Calu3 (cell line): Measurements from ENCODE around the gene H6PD. TPM values are rescaled to one million over a fixed set of nuclear protein-coding genes. Genes with fewer than 3 reads are reported as not detected.

ENCODE experiments used
- BruUV-seq: library from RNA; stranded (reverse); fragments of 400-500 nt; replicated peaks from 2 replicates; lab custom pipeline; 2021; lab: Mats Ljungman, UMichigan
- CTCF ChIA-PET: fragments of 300-600 bp; sonication (Branson Sonifier 250); formaldehyde crosslinking; loops from one replicate; lab custom pipeline; 2022; ENCODE audit warnings: antibody characterized with exemption; lab: Charles Lee
- DNase-seq: peaks from one replicate; pipeline ENCODE4 v3.0.0; 2022
- H3K27ac Mint-ChIP-seq: one replicate; pipeline ENCODE4 v1.8.0; 2022; ENCODE audit warnings: mixed read lengths; ENCODE audit not compliant: unreplicated experiment
- H3K27me3 Mint-ChIP-seq: one replicate; pipeline ENCODE4 v1.8.0; 2022; ENCODE audit warnings: mixed read lengths; ENCODE audit not compliant: unreplicated experiment
- H3K36me3 Mint-ChIP-seq: one replicate; pipeline ENCODE4 v1.8.0; 2022; ENCODE audit warnings: mild to moderate bottlenecking, moderate library complexity, mixed read lengths; ENCODE audit not compliant: insufficient read depth, unreplicated experiment
- H3K4me1 Mint-ChIP-seq: one replicate; pipeline ENCODE4 v1.8.0; 2022; ENCODE audit warnings: mild to moderate bottlenecking, low read depth, mixed read lengths; ENCODE audit not compliant: unreplicated experiment
- H3K4me3 Mint-ChIP-seq: one replicate; pipeline ENCODE4 v1.8.0; 2022; ENCODE audit warnings: mild to moderate bottlenecking, low read depth, moderate library complexity, mixed read lengths; ENCODE audit not compliant: unreplicated experiment
- H3K9me3 Mint-ChIP-seq: one replicate; pipeline ENCODE4 v1.8.0; 2022; ENCODE audit warnings: low read depth, mixed read lengths; ENCODE audit not compliant: unreplicated experiment
- intact Hi-C: fragments of 100-400 bp; cut with micrococcal nuclease; formaldehyde crosslinking; loops from one replicate; pipeline ENCODE4 v1.10.0; 2022; ENCODE audit not compliant: unreplicated experiment
- total RNA-seq: library from RNA; stranded (reverse); gene quantifications from 2 replicates; pipeline ENCODE4 v1.2.3, GENCODE V29; 2022
- TF ChIP-seq, protein P1 (sequence below): fragments of 200-600 bp; IDR thresholded peaks from one replicate; pipeline ENCODE4 v1.8.0; 2022; ENCODE audit warnings: antibody characterized with exemption; ENCODE audit not compliant: unreplicated experiment

Gene H6PD
- total RNA-seq, 1 experiment from 2014 or later: 18.0 TPM

GRCh38 chr1:9198538-9199361 lies 35.8 kb upstream of the H6PD start:
- H3K27ac Mint-ChIP-seq: no peak overlapping the region
- intact Hi-C loops: no loop called here
- CTCF ChIA-PET: no interaction called here
- no peak for DNase-seq
- no peaks in the 10 kb centered on the region for H3K36me3 Mint-ChIP-seq
- no TSS peak for BruUV-seq
- peaks cover 28% of the 10 kb centered on the region for H3K4me1 Mint-ChIP-seq
- H3K4me3 Mint-ChIP-seq: no peak overlapping the region
- TF ChIP-seq, protein P1, sequence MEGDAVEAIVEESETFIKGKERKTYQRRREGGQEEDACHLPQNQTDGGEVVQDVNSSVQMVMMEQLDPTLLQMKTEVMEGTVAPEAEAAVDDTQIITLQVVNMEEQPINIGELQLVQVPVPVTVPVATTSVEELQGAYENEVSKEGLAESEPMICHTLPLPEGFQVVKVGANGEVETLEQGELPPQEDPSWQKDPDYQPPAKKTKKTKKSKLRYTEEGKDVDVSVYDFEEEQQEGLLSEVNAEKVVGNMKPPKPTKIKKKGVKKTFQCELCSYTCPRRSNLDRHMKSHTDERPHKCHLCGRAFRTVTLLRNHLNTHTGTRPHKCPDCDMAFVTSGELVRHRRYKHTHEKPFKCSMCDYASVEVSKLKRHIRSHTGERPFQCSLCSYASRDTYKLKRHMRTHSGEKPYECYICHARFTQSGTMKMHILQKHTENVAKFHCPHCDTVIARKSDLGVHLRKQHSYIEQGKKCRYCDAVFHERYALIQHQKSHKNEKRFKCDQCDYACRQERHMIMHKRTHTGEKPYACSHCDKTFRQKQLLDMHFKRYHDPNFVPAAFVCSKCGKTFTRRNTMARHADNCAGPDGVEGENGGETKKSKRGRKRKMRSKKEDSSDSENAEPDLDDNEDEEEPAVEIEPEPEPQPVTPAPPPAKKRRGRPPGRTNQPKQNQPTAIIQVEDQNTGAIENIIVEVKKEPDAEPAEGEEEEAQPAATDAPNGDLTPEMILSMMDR: no peak
- no peaks in the 10 kb centered on the region for H3K9me3 Mint-ChIP-seq
- peaks cover 72% of the 10 kb centered on the region for H3K27me3 Mint-ChIP-seq

DNA sequence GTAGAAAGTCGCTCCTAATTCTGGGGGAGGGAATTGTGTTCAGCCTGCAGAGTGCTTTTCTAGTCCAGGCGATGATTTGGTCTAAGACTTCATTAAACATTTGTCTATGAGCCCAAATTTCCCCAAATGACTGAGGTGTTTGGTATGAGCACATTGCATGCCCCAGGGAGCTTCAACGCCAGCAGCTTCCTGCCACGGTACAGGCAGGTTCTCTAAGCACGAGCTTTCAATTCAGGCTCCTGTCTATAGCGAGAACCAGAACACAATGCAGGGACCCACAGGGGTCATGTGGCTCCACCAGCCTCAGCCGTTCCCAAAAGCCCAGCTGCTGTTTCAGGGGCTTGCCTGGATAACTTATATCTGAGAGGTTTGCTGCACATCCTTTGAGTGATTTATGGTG lies 34.1 kb upstream of the H6PD start:
- DNase-seq: no peak
- intact Hi-C loops: loop anchor here (10.0 kb wide), 1 partner anchor 294 kb away; no protein-coding TSS in a partner anchor
- no peak overlapping the region for H3K27ac Mint-ChIP-seq
- no peaks in the 10 kb centered on the region for H3K36me3 Mint-ChIP-seq
- H3K27me3 Mint-ChIP-seq: peaks cover 84% of the 10 kb centered on the region
- no peak overlapping the region for H3K4me3 Mint-ChIP-seq
- no TSS peak for BruUV-seq
- TF ChIP-seq, protein P1: no peak
- H3K4me1 Mint-ChIP-seq: peaks cover 25% of the 10 kb centered on the region
- CTCF ChIA-PET: no interaction called here
- H3K9me3 Mint-ChIP-seq: no peaks in the 10 kb centered on the region

- no peak for DNase-seq
- Mint-ChIP-seq H3K27ac (no peak overlapping the region), H3K36me3 (no peaks in the 10 kb centered on the region), H3K9me3 (no peaks in the 10 kb centered on the region), H3K4me3 (peak overlapping the region; percentile 41), H3K27me3 (peaks cover 94% of the 10 kb centered on the region), H3K4me1 (peaks cover 18% of the 10 kb centered on the region)
- intact Hi-C loops: loop anchor here (10.0 kb wide), 1 partner anchor 293 kb away; no protein-coding TSS in a partner anchor
- BruUV-seq: no TSS peak
- TF ChIP-seq, protein P1: no peak
- CTCF ChIA-PET: interaction anchor here (0.6 to 1.8 kb wide), 5 partner anchors 75 to 1926 kb away, joined by 3 to 9 read pairs (median 3); no protein-coding TSS in a partner anchor
Observed at GRCh38 chr1:9201401-9202239, 33.0 kb upstream of the H6PD start.

GRCh38 chr1:9202240-9202870 lies 32.2 kb upstream of the H6PD start:
- peaks cover 94% of the 10 kb centered on the region for H3K27me3 Mint-ChIP-seq
- BruUV-seq: no TSS peak
- intact Hi-C loops: loop anchor here (10.0 kb wide), 1 partner anchor 292 kb away; no protein-coding TSS in a partner anchor
- DNase-seq: no peak
- no peaks in the 10 kb centered on the region for H3K9me3 Mint-ChIP-seq
- H3K27ac Mint-ChIP-seq: no peak overlapping the region
- CTCF ChIA-PET: interaction anchor here (0.6 to 1.8 kb wide), 6 partner anchors 76 to 1927 kb away, joined by 3 to 9 read pairs (median 4); no protein-coding TSS in a partner anchor
- no peaks in the 10 kb centered on the region for H3K36me3 Mint-ChIP-seq
- peak overlapping the region; percentile 41 for H3K4me3 Mint-ChIP-seq
- peaks cover 16% of the 10 kb centered on the region for H3K4me1 Mint-ChIP-seq
- TF ChIP-seq, protein P1: no peak
